Esophagus squamous epithelium (tissue), 4 donors: ENCODE data around the gene DRG2.

Experiments used
- POLR2A ChIP-seq, 4 donors: fragments of 450-650 bp; IDR thresholded peaks; one replicate each; pipeline ENCODE4 v1.6.1; 2017; ENCODE audit warnings: antibody characterized with exemption in 4 of 4, mild to moderate bottlenecking in 4 of 4, moderate library complexity in 3 of 4
- TF ChIP-seq, protein P1 (sequence below), 6 experiments: fragments of 450-650 bp in 4 of 6; fragments of 200-600 bp in 2 of 6; sonication (generic) in 2 of 6; IDR thresholded peaks; one replicate each; pipeline ENCODE4 v1.5.1; 2016 to 2019; ENCODE audit warnings: antibody characterized with exemption in 6 of 6, mild to moderate bottlenecking in 4 of 6, moderate library complexity in 4 of 6

DNA sequence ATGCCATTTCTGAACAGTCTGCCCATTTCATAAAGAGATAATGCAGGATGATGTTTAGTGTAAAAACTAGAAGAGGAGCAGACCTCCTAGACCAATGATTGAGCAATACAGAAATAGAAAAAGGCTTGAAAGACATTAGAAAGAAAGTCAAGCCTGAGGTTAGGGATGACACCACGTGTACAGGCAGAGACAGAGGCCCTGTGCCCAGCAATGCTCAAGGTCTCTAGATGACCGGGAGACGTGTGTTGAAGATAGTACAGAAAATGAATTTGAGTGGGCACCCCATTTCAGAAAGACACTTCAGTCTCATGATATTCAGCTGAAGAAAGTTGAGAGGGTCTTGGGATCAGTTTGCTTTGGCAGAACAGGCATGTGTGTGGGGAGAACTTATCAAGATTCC lies 43.1 kb upstream of the DRG2 start:
- TF ChIP-seq, protein P1, sequence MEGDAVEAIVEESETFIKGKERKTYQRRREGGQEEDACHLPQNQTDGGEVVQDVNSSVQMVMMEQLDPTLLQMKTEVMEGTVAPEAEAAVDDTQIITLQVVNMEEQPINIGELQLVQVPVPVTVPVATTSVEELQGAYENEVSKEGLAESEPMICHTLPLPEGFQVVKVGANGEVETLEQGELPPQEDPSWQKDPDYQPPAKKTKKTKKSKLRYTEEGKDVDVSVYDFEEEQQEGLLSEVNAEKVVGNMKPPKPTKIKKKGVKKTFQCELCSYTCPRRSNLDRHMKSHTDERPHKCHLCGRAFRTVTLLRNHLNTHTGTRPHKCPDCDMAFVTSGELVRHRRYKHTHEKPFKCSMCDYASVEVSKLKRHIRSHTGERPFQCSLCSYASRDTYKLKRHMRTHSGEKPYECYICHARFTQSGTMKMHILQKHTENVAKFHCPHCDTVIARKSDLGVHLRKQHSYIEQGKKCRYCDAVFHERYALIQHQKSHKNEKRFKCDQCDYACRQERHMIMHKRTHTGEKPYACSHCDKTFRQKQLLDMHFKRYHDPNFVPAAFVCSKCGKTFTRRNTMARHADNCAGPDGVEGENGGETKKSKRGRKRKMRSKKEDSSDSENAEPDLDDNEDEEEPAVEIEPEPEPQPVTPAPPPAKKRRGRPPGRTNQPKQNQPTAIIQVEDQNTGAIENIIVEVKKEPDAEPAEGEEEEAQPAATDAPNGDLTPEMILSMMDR (IDR thresholded peaks at IDR 0.05), result no peak
- no peak for TF ChIP-seq POLR2A (IDR thresholded peaks at IDR 0.05)
